Measurements from ENCODE around the gene NRIP2. TPM values are rescaled to one million over a fixed set of nuclear protein-coding genes. Genes with fewer than 3 reads are reported as not detected.

Gene NRIP2
- total and polyA plus RNA-seq, 2 donors (not counting 3 experiments of a cell fraction or from before 2014, with no cell fraction given): not detected

DNA sequence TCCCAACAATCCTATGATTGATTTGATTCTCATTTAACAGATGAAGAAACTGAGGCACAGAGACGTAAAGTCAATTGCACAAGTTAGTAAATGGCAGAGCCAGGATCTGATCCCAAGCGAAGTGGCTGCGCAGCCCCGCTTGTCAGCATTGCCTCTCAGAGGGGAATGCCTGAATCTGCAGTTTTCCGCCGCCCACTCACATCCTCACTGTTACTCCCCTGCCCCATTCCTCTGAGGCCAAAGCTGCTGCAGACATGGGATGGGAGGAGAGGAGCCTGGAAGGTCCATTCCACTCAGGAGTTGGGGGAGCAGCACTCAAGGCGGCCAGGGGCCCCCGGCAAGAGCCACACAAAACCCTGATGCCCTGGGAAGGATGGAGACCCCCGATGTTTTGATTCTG, 1.0 kb downstream of the NRIP2 start:
- dilution Hi-C loops (cut with MboI; ENCODE audit: extremely low pct_ligation_motif_present, low sequenced_read_pairs): no loop called here
- POLR2A ChIA-PET: no interaction called here

DNA sequence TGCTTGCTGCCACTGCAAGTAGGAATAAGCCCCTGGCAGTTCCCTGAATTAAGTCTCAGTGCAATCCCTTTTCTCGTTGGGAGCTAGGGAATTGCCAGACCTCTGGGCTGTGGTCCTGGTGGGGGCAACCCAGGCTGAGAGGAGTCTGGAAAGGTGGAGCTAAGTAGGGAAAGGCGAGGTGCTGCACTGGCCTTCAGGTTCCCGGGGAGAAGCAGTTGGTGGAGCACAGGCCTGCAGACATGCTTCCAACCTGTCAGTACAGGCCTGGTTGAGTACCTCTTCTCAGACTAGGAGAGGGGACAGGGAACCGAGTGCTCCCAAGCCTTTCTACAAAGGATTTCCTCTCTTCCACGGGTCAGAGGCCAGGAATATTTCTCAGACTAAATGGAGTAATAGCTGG, 1.5 kb downstream of the NRIP2 start:
- Histone ChIP-seq H3K4me1 (ENCODE audit: control insufficient read depth, extremely low read depth, insufficient read depth, low read length) (no peaks in the 10 kb centered on the region), H3K9ac (replicated peaks; ENCODE audit: extremely low read depth, insufficient read depth, low read length) (no peak overlapping the region), H2AFZ (ENCODE audit: low read depth, low read length) (no peak overlapping the region), H3K79me2 (ENCODE audit: control insufficient read depth, insufficient read depth, low read length) (no peaks in the 10 kb centered on the region), H3K27me3 (ENCODE audit: control insufficient read depth in 2 of 2, insufficient read depth in 2 of 2, low read length in 2 of 2) (peaks cover 0 to 4% of the 10 kb centered on the region in 2 experiments), H3K36me3 (ENCODE audit: control insufficient read depth in 2 of 2, extremely low read depth in 1 of 2, insufficient read depth in 2 of 2, low read length in 2 of 2) (peaks cover 0 to 2% of the 10 kb centered on the region in 2 experiments), H3K9me1 (replicated peaks; ENCODE audit: control insufficient read depth, extremely low read depth, insufficient read depth, low read length) (no peaks in the 10 kb centered on the region), H3K4me3 (replicated peaks in 1 of 3; ENCODE audit: insufficient read depth in 1 of 3, low read depth in 1 of 3, low read length in 3 of 3) (no peak overlapping the region), H3K9me3 (replicated peaks; ENCODE audit: control insufficient read depth, insufficient read depth, low read length) (no peaks in the 10 kb centered on the region), H3K27ac (ENCODE audit: insufficient read depth, low read depth, low read length) (no peak overlapping the region), H3K4me2 (ENCODE audit: insufficient read depth, low read length) (no peak overlapping the region), H4K20me1 (replicated peaks; ENCODE audit: control insufficient read depth, extremely low read depth, insufficient read depth, low read length) (no peaks in the 10 kb centered on the region)
- TF ChIP-seq POLR2A (IDR thresholded peaks at IDR 0.05; ENCODE audit: low read depth, low read length): no peak
- no TSS peak for BruUV-seq (replicated peaks)
- dilution Hi-C loops (cut with MboI; ENCODE audit: extremely low pct_ligation_motif_present, low sequenced_read_pairs) (no loop called here), intact Hi-C loops (cut with micrococcal nuclease) (no loop called here)
- FAIRE-seq (no peak), DNase-seq (ENCODE audit: low read depth, low spot score) (no peak)
- ChIA-PET CTCF (interaction anchor here (0.9 to 2.1 kb wide), 3 partner anchors 12 to 21 kb away, joined by 3 to 9 read pairs (median 5); no protein-coding TSS in a partner anchor), POLR2A (no interaction called here)

More for the DNA sequence above, 1.0 kb downstream of the NRIP2 start:
- no peaks in the 10 kb centered on the region for H3K9me1 ChIP-seq (replicated peaks; ENCODE audit: control insufficient read depth, extremely low read depth, insufficient read depth, low read length)
- TF ChIP-seq FOS (IDR thresholded peaks at IDR 0.05; ENCODE audit: borderline replicate concordance, insufficient read depth, low read length): no peak
- no peaks in the 10 kb centered on the region for H4K20me1 ChIP-seq (replicated peaks; ENCODE audit: control insufficient read depth, extremely low read depth, insufficient read depth, low read length)
- no peaks in the 10 kb centered on the region for H3K79me2 ChIP-seq (ENCODE audit: control insufficient read depth, insufficient read depth, low read length)
- H3K4me1 ChIP-seq (ENCODE audit: control insufficient read depth, extremely low read depth, insufficient read depth, low read length): no peaks in the 10 kb centered on the region
- H3K27ac ChIP-seq (ENCODE audit: insufficient read depth, low read depth, low read length): no peak overlapping the region
- no peaks in the 10 kb centered on the region for H3K9me3 ChIP-seq (replicated peaks; ENCODE audit: control insufficient read depth, insufficient read depth, low read length)
- FAIRE-seq (no peak), DNase-seq (ENCODE audit: low read depth, low spot score) (no peak)
- H3K27me3 ChIP-seq (ENCODE audit: control insufficient read depth in 2 of 2, insufficient read depth in 2 of 2, low read length in 2 of 2): peaks cover 0 to 4% of the 10 kb centered on the region in 2 experiments
- BruUV-seq (replicated peaks): no TSS peak
- H3K9ac ChIP-seq (replicated peaks; ENCODE audit: extremely low read depth, insufficient read depth, low read length): no peak overlapping the region
- peaks cover 0 to 2% of the 10 kb centered on the region in 2 experiments for H3K36me3 ChIP-seq (ENCODE audit: control insufficient read depth in 2 of 2, extremely low read depth in 1 of 2, insufficient read depth in 2 of 2, low read length in 2 of 2)
- no peak overlapping the region for H2AFZ ChIP-seq (ENCODE audit: low read depth, low read length)
- no peak overlapping the region for H3K4me2 ChIP-seq (ENCODE audit: insufficient read depth, low read length)
- H3K4me3 ChIP-seq (replicated peaks in 1 of 3; ENCODE audit: insufficient read depth in 1 of 3, low read depth in 1 of 3, low read length in 3 of 3): no peak overlapping the region
- CTCF ChIA-PET: interaction anchor here (0.9 to 2.1 kb wide), 4 partner anchors 12 to 208 kb away, joined by 3 to 9 read pairs (median 4); no protein-coding TSS in a partner anchor
- intact Hi-C loops (cut with micrococcal nuclease): no loop called here

Data from endothelial cell of umbilical vein (primary cell).